ENCODE data around the gene TDRD7.

DNA sequence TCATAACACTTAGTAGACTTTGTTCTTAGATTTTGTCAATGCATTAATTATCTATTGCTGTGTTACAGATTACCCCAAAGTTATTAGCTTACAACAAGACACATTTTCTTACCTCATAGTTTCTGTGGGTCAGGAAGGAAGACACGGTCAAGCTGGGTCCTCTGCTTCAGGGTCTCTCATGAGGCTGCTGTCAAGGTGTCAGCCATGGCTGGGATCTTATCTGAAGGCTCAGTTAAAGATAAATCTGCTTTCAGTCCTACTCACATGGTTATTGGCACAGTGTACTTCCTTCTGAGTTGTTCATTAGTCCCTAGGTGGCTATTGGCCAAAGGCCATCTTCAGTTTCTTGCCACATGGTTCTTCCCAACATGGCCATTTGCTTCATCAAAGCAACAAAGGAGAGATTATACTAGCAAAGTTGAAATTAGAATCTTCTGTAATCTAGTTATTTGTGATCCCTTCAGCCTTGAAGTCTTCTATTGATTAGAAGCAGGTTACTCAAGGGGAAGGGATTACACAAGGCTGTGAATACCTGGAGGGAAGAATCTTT is 25.2 kb downstream of the TDRD7 start:
- TF ChIP-seq, protein P1, sequence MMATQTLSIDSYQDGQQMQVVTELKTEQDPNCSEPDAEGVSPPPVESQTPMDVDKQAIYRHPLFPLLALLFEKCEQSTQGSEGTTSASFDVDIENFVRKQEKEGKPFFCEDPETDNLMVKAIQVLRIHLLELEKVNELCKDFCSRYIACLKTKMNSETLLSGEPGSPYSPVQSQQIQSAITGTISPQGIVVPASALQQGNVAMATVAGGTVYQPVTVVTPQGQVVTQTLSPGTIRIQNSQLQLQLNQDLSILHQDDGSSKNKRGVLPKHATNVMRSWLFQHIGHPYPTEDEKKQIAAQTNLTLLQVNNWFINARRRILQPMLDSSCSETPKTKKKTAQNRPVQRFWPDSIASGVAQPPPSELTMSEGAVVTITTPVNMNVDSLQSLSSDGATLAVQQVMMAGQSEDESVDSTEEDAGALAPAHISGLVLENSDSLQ (IDR thresholded peaks at IDR 0.05): no peak
- TF ChIP-seq FOXM1 (IDR thresholded peaks at IDR 0.05; ENCODE audit: borderline replicate concordance): no peak
- TF ChIP-seq ELF4 (IDR thresholded peaks at IDR 0.05): no peak
- no peak for TF ChIP-seq ZNF384 (IDR thresholded peaks at IDR 0.05)
- no peak for TF ChIP-seq HDGF (IDR thresholded peaks at IDR 0.05; ENCODE audit: borderline replicate concordance)
- TF ChIP-seq SP1 (IDR thresholded peaks at IDR 0.05): no peak
- no peak for TF ChIP-seq FOXK2 (IDR thresholded peaks at IDR 0.05)
- no peak for TF ChIP-seq FOXA1 (IDR thresholded peaks at IDR 0.05)
- no peak for TF ChIP-seq SUZ12 (IDR thresholded peaks at IDR 0.05)
